Inflammatory macrophage treated with lipopolysaccharide for 4 hours (primary cell): ENCODE measurements around the gene TTC39B.

Source experiments
- DNase-seq: peaks from one replicate; pipeline ENCODE4 v3.0.0-alpha.2; 2020

The TTC39B gene

DNA sequence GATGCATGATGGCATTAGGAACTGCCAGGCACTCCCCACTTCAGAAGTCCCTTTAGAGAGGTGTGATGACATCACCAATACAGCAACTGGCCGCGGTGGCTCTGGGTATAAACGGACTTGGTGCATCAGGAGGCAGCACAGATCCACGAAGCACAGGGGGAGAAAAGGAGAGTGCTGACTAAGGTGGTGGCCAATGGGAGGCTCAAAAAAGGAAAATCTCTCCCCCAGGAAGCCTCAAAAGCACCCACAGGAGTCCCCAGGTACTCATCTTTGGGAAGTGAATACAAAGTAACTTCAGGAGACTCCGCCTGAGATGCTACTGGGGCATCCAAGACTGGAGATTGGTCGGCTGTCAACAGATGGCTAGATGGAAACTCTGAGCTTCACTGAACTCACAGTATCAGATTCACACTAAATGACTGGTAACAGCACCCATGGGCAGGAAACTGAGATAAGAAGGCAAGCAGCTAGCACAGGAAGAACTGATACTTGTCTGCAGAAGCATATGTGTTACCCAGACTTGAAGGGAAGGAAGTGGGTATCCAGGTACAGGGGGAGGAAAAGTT is 7.6 kb downstream of the TTC39B start:
- peak; percentile 56 for DNase-seq

DNA sequence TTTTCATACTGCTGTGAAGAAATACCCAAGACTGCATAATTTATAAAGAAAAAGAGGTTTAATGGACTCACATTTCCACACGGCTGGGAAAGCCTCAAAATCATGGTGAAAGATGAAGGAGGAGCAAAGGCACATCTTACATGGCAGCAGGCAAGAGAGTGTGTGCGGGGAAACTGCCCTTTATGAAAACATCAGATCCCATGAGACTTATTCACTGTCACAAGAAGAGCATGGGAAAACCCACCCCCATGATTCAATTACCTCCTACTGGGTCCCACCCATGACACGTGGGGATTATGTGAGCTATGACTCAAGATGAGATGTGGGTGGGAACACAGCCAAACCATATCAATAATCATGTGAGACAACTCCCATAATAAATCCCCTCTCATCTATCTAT is 8.7 kb downstream of the TTC39B start:
- peak; percentile 91 for DNase-seq

DNA sequence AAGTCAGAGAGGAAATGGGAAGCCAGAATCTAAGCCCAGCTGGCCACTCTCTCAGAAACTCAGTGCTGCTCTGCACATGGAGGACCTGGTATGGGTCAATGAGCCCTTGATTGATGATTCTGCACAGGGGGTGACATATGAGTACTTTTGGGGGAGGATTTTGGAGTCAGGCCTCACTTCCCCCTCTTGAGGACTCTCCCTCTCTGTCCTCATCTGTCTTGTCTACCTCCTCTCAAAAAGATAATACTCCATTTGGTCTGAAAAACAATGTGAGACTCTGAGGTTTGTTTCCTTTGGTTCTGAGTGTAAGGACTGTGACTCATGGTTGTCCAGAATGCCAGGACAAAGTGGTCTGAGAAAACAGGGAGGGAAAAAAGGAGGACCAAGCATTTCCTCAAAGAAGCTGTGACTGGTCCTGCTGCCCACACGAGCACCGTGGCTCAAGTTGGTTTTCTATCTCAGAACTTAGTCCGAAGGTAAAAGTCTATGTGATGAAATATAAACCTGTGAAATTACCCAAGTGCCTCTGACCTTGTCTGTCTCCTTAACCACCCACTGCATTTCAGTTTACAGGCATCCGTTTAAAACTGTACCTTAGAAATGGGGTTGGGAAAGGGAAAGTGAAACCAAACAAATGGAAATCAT is 11.1 kb downstream of the TTC39B start:
- DNase-seq, result peak; percentile 72

DNA sequence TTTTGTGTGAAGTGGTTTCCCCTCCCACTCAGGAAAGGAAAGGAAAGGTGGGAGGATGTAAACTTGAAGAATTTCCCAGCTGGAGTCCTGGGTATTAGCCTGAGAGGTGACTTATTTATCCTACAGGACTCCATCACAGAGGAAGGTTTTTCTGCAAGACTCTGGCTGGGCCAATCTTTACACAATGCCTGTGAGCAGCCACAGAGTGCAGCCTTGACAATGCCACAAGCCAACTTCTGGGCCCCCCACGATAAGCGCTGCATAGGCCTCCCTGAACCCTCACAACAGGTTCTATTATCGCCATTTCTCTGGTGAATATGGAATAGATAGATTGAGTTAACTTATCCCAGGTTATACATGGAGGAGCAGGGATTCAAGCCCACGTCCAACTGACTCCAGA is 12.4 kb downstream of the TTC39B start:
- DNase-seq, result no peak

DNA sequence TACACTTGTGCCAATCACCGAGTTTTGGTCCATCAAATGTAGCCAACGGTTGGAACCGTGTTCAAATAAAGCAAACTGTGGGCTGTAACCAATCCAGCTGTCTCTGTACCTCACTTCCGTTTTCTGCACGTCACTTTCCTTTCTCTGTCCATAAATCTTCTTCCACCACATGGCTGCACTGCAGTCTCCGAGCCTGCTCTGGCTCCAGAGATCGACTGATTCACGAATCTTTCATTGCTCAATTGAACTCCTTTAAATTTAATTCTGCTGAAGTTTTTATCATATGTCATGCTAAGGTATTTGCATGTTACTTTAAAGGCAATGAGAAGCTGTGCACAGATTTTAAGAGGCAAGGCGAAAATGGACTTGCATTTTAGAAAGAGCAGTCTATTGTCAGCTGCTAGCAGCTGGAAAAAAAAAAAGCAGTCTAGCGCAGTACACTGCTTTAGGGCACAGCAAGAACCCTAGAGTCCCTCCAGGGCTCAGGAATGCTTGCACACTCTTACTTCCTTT is 13.2 kb downstream of the TTC39B start:
- peak; percentile 39 for DNase-seq

DNA sequence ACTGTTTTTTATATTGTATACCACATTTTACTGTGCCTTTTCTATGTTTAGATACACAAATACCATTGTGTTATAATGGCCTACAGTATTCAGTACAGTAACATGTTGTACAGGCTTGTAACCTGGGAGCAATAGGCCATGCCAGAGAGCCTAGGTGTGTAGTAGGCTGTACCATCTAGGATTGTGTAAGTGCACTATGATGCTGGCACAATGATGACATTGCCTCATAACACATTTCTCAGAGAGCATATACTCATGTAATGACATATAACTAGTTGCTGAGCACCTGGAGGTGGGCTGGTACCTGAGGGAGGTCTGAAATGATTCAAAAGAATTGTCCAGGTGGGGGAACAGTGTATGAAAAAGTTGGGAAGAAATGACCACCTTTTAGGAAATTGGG is 13.9 kb downstream of the TTC39B start:
- no peak for DNase-seq

DNA sequence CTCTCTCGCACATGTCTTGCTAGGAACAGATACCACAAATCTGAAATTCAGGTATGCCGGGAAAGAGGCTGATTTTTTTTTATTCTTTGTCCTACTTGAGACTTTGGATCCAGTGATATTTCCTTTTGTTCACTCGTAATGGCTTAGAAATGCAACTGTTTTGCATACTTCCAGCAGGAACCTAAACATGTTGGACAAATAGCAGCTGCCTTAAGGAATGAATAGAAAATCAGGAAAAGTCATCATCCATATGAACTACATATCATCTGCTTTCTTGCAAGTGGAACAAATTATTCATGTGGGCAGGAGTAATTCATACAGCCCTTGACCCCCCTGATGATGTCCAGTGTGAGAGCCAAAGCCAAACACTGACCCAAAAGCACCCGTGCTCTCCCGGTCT is 17.4 kb downstream of the TTC39B start:
- no peak for DNase-seq

DNA sequence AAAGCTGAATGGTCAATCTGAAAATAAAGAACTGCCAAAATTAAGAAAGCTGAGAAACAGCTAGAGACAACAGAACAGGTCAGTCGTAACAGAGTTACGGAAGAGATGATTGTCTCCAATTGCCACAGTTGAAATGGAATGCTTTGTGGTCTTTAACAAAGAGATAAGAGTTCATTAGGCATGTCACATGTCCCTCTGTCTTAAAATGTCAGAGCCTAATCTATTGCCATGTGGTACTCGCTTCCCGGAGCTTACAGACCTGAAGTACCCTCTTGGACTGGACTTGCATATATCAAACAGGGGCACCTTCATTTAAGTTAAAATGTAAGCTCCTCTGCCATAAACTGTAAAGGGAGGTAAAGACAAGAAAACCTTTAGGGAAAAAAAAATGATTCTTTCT is 19.7 kb downstream of the TTC39B start:
- no peak for DNase-seq

DNA sequence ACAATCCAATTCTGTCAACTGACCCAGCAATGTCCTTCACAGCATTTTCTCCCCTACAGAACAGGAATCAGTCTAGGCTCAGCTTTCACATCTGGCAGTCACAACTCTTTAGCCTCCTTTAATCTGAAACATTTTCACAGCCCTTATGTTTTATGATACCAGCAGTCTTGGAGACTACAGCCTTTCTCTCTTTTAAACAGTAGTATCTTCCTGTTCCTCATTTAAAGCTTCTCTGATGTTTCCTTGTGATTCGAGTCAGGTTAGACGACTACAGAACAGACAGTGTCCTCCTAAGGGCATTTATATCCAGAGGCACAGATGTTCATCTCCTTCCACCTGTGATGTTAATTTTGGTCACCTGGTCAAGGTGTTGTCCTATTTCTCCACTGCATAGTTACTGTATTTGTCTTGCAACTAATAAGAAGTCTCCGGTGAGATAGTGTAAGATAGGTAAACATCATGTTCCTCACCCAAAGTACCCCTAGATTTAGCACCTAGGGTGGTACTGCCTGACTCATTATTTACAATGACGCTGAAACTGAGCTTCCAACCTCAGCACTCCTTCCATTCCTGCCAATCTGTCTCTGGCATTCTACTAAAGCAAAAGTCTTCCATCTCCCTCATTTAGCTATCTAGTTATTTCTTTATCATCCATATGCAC is 20.7 kb downstream of the TTC39B start:
- no peak for DNase-seq

DNA sequence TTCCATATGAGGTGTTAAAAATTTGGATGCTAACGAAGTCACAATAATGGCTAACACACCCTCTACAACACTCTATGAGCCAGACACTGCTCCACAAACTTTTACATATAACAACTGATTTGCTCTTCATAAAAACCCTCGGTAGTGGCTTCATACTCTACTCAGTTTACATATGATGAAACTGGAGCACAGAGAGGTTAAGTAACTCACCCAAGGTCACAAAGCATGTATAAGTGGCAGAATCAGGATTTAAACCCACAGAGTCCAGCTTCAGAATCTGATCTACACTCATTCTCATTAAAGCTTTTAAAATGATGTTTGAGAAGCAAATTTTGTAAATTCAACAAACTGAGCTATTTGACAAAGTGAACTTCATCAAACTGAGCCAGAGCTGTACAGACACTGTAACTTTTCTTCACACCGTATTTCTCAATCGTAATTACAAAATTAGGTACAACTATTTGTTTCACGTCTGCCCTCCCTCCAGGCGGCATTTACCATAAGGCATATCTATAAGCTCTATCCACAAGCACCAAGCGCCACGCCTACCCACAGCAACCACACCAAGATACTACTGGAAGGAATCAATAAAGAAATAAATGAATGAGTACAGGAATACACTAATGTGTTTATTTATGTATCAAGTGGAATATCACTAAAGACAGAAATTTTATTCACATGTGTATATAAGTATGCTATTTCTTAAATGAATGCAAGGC is 24.3 kb downstream of the TTC39B start:
- no peak for DNase-seq

DNA sequence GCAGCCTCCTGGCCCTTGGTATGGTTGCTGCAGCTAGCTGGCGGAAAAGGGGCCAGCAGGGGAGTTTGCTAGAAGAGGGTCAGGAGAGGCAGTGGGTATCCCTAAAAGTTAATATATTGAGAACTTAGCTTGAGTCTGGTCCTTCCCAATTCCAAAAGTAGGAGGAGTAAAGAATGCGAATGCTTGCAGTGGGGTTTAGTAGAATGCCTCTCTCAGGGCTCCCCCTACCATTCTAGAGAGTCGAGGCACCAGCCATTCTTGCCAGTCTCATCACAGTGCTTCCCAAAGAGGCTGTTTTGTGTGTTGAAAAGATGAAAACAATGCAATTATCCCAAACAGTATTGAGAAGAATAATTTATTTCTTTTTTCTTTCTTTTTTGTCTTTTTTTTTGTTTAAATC is 26.4 kb downstream of the TTC39B start:
- no peak for DNase-seq

DNA sequence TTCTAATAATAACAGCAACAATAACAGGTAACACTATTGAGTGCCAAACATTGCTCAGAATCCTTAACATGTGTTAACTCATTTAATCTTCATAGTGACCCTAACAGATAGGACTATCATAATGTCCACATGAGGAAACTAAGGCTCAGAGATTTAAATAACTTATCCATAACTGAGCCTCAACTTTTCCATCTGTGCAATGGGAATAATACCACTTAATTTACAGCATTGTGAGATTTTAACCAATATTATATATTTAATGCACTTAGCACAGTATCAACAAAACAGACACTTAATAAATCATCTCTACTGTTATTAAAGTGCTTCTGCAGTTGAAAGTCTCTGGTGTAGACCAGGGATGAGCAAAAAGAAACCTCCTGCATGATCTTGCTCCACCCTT is 28.2 kb downstream of the TTC39B start:
- no peak for DNase-seq

DNA sequence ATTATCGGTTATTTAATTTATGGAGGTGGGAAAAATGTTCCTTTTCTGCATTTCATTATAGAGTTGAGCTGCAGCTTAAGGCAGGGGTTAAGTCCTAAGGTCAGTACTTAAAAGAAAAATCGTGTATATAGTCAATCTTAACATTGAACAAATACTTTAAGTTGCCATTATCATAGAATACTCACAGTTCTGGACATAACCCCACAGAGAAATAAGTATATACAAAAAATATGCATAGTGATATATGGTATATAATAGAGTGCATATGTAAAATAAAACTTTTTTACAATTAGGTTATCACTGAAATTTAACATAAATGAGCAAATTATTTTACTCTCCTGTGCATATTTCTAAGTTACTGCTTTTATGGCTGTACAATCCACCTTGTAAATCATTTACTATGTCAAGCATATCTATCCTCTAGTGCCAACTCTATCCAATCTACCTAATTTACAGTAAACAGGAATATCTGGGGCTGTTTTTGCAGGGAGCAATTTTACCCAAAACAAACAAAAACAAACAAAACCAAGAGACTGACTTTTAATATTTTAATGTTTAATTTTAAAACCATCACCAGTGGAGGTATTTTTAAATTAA is 28.8 kb downstream of the TTC39B start:
- no peak for DNase-seq

DNA sequence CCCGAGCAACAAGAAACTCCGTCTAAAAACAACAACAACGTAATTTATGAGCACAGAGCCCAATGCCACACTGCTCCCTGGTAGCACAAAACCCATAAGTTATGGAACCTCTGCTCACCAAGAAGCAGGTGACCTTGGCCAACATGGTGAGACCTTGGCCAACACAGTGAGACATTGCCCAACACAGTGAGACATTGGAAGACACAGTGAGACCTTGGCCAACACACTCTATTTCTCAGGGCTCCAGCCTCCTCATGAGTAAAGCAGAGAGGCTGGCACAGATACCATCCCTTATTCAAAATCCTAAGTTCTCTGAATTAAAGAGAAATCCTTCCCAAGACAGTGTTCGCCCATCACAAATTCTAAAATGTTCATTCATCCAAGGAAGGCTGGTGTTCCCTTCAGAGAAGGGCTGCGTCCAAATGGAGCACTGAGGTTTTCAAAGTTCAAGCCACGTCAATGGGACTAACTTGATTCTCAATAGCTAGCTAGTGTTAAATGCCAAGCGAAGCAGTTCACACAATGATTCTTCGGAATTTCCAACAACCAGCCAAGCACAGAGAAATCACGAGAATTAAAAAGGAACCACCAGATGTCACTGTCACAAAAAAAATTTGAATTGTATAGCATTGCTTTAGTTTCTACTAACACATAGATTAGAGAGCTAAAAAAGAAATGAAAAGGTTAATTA is 29.5 kb downstream of the TTC39B start:
- peak; percentile 39 for DNase-seq

DNA sequence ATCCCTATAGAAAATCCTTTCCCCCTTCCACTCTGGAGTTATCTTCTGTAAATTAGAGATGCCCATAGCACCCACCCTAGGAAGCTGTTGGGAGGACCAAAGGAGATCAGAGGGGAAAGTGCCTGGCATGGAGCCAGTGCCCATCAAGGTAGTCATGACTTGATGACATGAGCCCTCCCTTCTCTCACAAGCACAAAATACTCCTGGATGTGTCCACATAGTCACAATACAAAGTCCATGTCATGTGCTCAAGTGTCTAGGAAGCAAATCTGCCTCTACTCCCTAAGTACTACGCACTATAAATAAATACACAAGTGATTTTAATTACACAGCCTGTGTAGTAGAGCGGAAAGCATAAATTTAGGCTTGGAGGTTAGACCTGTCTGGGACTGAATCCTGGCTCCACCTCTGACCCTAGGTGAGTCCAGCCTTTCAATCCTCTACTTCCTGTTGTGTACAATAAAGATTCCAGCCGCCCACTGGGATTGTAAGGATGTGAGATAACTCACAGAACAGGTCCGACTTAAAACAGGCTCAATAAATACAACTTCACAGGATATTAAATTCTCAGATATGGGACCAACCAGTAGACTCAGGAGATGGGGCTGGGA is 30.6 kb downstream of the TTC39B start:
- DNase-seq, result no peak

DNA sequence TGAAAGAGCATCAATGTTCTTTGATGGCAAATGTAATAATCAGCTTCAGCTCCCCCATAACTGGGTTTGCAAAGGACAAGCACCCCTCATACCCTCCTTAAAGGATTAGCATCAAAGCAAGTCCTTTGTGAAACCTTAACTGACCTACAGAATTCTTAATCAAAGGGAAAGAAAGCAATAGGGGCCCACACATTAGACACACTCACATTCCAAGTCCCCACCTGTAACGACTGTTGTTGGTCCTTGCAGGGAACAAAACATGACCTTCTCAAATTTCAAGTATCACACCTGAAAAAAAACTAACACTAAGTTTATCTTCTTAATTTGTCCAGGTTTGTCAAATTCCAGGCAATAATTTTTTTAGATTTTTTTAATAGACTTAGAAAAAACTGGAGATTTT is 32.6 kb downstream of the TTC39B start:
- no peak for DNase-seq

DNA sequence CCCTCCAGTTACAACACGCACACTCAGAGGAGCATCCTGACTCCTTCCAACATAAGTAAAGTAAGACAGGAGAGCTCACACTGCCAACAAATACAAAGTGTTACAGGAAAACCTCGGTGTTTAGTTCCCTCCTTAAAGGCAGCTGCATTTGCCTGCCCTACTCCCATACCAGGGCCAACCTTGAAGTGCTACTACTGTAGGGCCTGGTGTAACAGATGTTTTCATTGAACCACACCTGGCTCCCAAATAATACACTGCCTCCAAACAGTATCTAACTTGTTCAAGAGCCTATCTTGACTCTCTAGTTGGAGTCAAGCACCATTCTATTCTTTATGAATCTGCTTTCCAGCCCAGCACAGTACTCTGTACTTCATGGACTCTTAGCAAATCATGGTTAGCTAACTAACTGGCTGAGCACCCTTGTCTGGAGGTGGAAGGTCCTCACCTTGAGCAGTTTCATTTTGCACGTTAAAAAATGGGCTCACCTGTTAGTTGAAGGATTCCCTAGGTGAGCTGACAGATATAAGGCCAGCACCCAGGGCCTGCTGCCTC is 34.6 kb downstream of the TTC39B start:
- no peak for DNase-seq

DNA sequence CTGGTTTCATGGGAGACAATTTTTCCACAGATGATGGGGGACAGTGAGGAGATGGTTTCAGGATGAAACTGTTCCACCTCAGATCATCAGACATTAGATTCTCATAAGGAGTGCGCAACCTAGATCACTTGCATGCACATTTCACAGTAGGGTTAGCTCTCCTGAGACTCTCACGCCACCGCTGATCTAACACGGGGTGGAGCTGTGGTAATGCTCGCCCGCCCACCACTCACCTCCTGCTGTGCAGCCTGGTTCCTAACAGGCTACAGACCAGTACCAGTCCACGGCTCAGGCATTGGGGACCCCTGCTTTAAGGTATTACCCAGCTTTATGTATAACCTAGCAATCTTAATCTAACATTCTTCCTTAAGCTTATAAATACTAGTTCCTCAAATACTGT is 35.6 kb downstream of the TTC39B start:
- DNase-seq, result no peak

DNA sequence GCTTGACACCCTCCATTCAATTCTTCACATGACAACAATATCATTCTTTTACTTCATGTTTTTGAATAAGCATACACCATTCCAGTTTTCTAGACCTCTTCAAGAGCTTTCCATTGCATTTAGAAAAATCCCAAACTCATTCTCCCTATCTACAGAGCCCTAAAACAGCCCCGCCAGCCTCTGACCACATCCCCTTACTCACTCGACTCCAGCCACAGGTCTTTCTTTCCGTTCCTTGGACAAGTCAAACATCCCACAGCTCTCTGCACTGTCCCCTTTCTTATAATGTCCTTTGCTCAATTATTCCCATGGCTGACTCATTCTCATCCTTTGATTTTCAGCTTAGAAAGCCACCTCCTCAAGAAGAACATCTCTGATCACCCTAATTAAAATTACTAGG is 38.2 kb downstream of the TTC39B start:
- DNase-seq, result no peak

DNA sequence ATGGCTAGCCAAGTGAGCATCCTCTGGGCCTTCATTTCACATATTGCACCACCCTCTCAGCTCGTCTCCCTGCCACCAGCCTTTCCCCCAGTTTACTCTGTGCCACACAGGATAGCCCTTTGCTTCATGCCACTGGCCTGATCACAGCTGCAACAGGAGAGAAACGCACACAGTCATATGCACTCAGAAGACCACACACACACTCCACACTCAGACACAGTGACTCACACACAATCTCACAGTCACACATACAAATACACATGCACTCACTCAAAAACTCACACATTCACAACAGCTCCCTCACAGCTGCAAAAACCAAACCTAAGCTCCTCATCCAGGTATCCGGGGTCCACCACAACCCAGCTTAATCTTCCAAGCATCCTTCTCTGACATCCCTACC is 38.7 kb downstream of the TTC39B start:
- no peak for DNase-seq

DNA sequence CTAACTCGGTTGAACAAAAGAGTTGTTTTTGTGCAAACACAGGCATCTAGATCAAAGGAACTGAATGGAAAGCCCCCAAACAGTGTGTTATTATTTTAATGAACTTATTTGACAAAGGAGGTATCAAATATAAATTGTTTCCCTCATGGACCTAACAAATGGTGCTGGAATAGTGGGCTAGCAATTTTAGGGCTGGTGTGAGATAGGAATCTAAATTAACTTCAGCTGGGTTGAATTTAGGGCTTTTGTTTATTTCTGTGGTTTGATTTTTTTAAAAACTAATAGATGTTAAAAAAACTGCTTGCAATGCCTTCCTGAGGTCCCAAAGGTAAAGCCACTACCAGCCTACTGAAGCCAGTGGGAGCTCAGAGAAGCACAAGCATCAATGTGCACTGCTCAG is 42.1 kb downstream of the TTC39B start:
- no peak for DNase-seq

DNA sequence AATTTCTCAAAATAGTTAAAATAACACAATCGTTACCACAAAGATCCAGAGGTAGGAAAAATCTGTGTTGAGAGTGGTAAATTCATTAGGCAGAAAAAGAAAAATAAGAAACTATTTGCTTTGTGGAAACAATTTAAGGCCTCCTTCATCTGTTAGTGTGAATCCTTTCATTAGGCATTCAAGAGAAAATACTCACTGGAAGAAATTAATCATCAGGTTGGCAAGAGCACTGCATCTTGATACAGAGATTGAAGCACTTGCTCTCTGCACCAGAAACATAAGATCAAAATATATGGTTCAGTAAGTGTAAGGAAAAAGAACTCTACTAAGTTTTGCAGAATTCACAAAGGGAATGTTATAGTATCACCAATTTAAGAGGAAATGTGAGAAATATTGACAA is 44.4 kb downstream of the TTC39B start:
- DNase-seq, result no peak
